Omental fat pad (tissue), 4 donors: ENCODE measurements around the gene QTRT2. TPM values are rescaled to one million over a fixed set of nuclear protein-coding genes. Genes with fewer than 3 reads are reported as not detected.

Experiments
- ATAC-seq: fragments of 150-250 bp; one replicate; pipeline ENCODE4 v1.9.1; 2016; ENCODE audit warnings: mild to moderate bottlenecking, moderate library complexity; ENCODE audit not compliant: low FRiP score
- DNase-seq: peaks from one replicate; pipeline ENCODE4 v3.0.0-alpha.2; 2019; ENCODE audit warnings: low spot score
- CTCF ChIP-seq, 3 donors: fragments of 450-650 bp; IDR thresholded peaks; one replicate each; pipeline ENCODE4 v1.5.1; 2016 to 2017; ENCODE audit warnings: antibody characterized with exemption in 3 of 3, mild to moderate bottlenecking in 3 of 3, moderate library complexity in 2 of 3
- total RNA-seq, 4 donors: library from RNA; depleted of rRNA; stranded (reverse); fragments of >200 nt; gene quantifications; one replicate each; pipeline ENCODE4 v1.1.0, GENCODE V29; 2016

The QTRT2 gene
- total RNA-seq, 4 donors from 2014 or later = 11.4 to 36.1 (median 15.1) TPM

GRCh38 chr3:114089675-114090074 is 33.1 kb downstream of the QTRT2 start:
- TF ChIP-seq CTCF (IDR thresholded peaks at IDR 0.05) = no peak
- ATAC-seq (no peak), DNase-seq (no peak)

GRCh38 chr3:114092151-114093015 is 35.8 kb downstream of the QTRT2 start:
- TF ChIP-seq CTCF (IDR thresholded peaks at IDR 0.05) = no peak
- ATAC-seq = no peak

GRCh38 chr3:114093016-114093380 is 36.5 kb downstream of the QTRT2 start:
- no peak for TF ChIP-seq CTCF (IDR thresholded peaks at IDR 0.05)
- DNase-seq (no peak), ATAC-seq (no peak)

More at GRCh38 chr3:114092151-114093015, 35.8 kb downstream of the QTRT2 start:
- DNase-seq = no peak

GRCh38 chr3:114093596-114093995 is 37.1 kb downstream of the QTRT2 start:
- DNase-seq = no peak
- TF ChIP-seq CTCF (IDR thresholded peaks at IDR 0.05) = no peak
- ATAC-seq = peak; percentile 86

GRCh38 chr3:114095796-114096195 is 39.3 kb downstream of the QTRT2 start:
- DNase-seq = no peak
- ATAC-seq = no peak
- TF ChIP-seq CTCF (IDR thresholded peaks at IDR 0.05) = no peak

- no peak for DNase-seq
- TF ChIP-seq CTCF (IDR thresholded peaks at IDR 0.05) = no peak
- ATAC-seq = no peak
Measured at GRCh38 chr3:114101101-114101500, 44.6 kb downstream of the QTRT2 start.

- no peak for DNase-seq
Measured at GRCh38 chr3:114103181-114103580, 46.6 kb downstream of the QTRT2 start.

More at GRCh38 chr3:114103181-114103580, 46.6 kb downstream of the QTRT2 start:
- no peak for ATAC-seq
- no peak for TF ChIP-seq CTCF (IDR thresholded peaks at IDR 0.05)
